ENCODE data around the gene LNPK. TPM values are rescaled to one million over a fixed set of nuclear protein-coding genes. Genes with fewer than 3 reads are reported as not detected.
"Not testable (repeated sequence)": the region's sequence is repeated elsewhere in the genome, so short reads cannot be mapped to it uniquely, and the experiment has no call there.

LNPK gene
- total RNA-seq, 4 donors from 2014 or later, result 18.0 to 33.6 (median 25.7) TPM

DNA sequence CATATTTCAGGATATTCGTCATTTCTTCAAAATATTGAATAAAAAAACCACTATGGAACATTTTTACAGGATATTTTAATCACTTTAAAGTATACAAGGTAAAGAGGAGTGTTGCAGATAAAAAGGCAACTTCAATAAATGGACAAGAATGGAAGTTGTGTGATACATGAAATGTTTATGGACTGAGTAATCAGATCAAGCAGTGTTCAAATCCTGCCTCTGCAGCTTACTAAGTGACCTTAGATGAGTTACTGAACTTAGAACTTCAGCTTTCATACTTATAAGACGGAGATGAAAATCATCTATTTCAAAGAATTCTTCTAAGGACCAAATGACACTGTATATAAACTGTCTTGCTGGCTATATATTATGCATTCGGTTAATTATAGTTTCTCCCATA lies 87.2 kb downstream of the LNPK start:
- Histone ChIP-seq H3K36me3 (no peaks in the 10 kb centered on the region), H3K27me3 (no peaks in the 10 kb centered on the region), H3K9me3 (no peaks in the 10 kb centered on the region), H3K4me1 (no peaks in the 10 kb centered on the region), H3K27ac (no peak overlapping the region), H3K4me3 (no peak overlapping the region)
- intact Hi-C loops (cut with DNase I; ENCODE audit: low total_unique reads) (no loop called here), in situ Hi-C loops (cut with MboI; ENCODE audit: low pct_ligation_motif_present in 1 of 4, low pct_unique_long_range_greater_than_20kb in 1 of 4, low sequenced_read_pairs in 3 of 4) (no loop called here)
- no peak for DNase-seq
- WGBS, 2 donors (ENCODE audit: low coverage in 1 of 2), result 81 to 91% methylated on average over 3 of the region's 3 CpGs
- no peak for TF ChIP-seq EP300 (IDR thresholded peaks at IDR 0.05; ENCODE audit: low read depth)
- TF ChIP-seq POLR2AphosphoS5 (IDR thresholded peaks at IDR 0.05), result no peak
- TF ChIP-seq, protein P1, sequence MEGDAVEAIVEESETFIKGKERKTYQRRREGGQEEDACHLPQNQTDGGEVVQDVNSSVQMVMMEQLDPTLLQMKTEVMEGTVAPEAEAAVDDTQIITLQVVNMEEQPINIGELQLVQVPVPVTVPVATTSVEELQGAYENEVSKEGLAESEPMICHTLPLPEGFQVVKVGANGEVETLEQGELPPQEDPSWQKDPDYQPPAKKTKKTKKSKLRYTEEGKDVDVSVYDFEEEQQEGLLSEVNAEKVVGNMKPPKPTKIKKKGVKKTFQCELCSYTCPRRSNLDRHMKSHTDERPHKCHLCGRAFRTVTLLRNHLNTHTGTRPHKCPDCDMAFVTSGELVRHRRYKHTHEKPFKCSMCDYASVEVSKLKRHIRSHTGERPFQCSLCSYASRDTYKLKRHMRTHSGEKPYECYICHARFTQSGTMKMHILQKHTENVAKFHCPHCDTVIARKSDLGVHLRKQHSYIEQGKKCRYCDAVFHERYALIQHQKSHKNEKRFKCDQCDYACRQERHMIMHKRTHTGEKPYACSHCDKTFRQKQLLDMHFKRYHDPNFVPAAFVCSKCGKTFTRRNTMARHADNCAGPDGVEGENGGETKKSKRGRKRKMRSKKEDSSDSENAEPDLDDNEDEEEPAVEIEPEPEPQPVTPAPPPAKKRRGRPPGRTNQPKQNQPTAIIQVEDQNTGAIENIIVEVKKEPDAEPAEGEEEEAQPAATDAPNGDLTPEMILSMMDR (IDR thresholded peaks at IDR 0.05), result no peak
- no peak for TF ChIP-seq POLR2A (IDR thresholded peaks at IDR 0.05)

- H3K4me1 ChIP-seq; DNase-seq; H3K36me3 ChIP-seq; H3K9me3 ChIP-seq; in situ Hi-C loops (cut with MboI; ENCODE audit: low pct_ligation_motif_present in 1 of 4, low pct_unique_long_range_greater_than_20kb in 1 of 4, low sequenced_read_pairs in 3 of 4); H3K4me3 ChIP-seq; H3K27ac ChIP-seq; intact Hi-C loops (cut with DNase I; ENCODE audit: low total_unique reads); H3K27me3 ChIP-seq: not testable (repeated sequence)
- 73% methylated on average over 2 to 12 of the region's 12 CpGs for WGBS, 2 donors (ENCODE audit: low coverage in 1 of 2)
Observed at GRCh38 chr2:175913849-175914743, 88.0 kb downstream of the LNPK start.

DNA sequence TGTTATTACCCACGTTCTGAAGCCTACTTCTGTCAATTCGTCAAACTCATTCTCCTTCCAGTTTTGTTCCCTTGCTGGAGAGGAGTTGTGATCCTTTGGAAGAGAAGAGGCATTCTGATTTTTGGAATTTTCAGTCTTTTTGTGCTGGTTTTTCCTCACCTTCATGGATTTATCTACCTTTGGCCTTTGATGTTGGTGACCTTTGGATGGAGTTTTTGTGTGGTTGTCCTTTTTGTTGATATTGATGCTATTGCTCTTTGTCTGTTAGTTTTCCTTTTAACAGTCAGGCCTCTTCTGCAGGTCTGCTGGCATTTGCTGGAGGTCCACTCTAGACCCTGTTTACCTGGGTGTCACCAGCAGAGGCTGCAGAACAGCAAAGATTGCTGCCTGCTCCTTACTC lies 88.8 kb downstream of the LNPK start:
- H3K9me3 ChIP-seq; H3K4me3 ChIP-seq; H3K27me3 ChIP-seq; in situ Hi-C loops (cut with MboI; ENCODE audit: low pct_ligation_motif_present in 1 of 4, low pct_unique_long_range_greater_than_20kb in 1 of 4, low sequenced_read_pairs in 3 of 4); H3K27ac ChIP-seq; H3K36me3 ChIP-seq; H3K4me1 ChIP-seq; DNase-seq; intact Hi-C loops (cut with DNase I; ENCODE audit: low total_unique reads): not testable (repeated sequence)
- WGBS, 2 donors (ENCODE audit: low coverage in 1 of 2), result 81% methylated on average over 2 of the region's 2 CpGs

GRCh38 chr2:175904035-175904434 lies 98.0 kb downstream of the LNPK start:
- no peaks in the 10 kb centered on the region for H3K27me3 ChIP-seq
- no peak for TF ChIP-seq POLR2AphosphoS5 (IDR thresholded peaks at IDR 0.05)
- H3K4me1 ChIP-seq, result no peaks in the 10 kb centered on the region
- H3K4me3 ChIP-seq, result no peak overlapping the region
- DNase-seq, result no peak
- no peaks in the 10 kb centered on the region for H3K9me3 ChIP-seq
- 67 to 70% methylated on average over 4 of the region's 4 CpGs for WGBS, 2 donors (ENCODE audit: low coverage in 1 of 2)
- intact Hi-C loops (cut with DNase I; ENCODE audit: low total_unique reads), result no loop called here
- H3K27ac ChIP-seq, result no peak overlapping the region
- in situ Hi-C loops (cut with MboI; ENCODE audit: low pct_ligation_motif_present in 1 of 4, low pct_unique_long_range_greater_than_20kb in 1 of 4, low sequenced_read_pairs in 3 of 4), result no loop called here
- H3K36me3 ChIP-seq, result no peaks in the 10 kb centered on the region

GRCh38 chr2:175903384-175903936 lies 98.6 kb downstream of the LNPK start:
- no peak for TF ChIP-seq POLR2A (IDR thresholded peaks at IDR 0.05)
- TF ChIP-seq POLR2AphosphoS5 (IDR thresholded peaks at IDR 0.05), result no peak
- TF ChIP-seq, protein P1 (IDR thresholded peaks at IDR 0.05), result no peak
- TF ChIP-seq EP300 (IDR thresholded peaks at IDR 0.05; ENCODE audit: low read depth), result no peak
- DNase-seq, result no peak
- no peaks in the 10 kb centered on the region for H3K36me3 ChIP-seq
- H3K4me3 ChIP-seq, result no peak overlapping the region
- no peaks in the 10 kb centered on the region for H3K9me3 ChIP-seq
- WGBS, 2 donors (ENCODE audit: low coverage in 1 of 2), result 62 to 65% methylated on average over 1 of the region's 1 CpG
- no peaks in the 10 kb centered on the region for H3K4me1 ChIP-seq
- in situ Hi-C loops (cut with MboI; ENCODE audit: low pct_ligation_motif_present in 1 of 4, low pct_unique_long_range_greater_than_20kb in 1 of 4, low sequenced_read_pairs in 3 of 4) (no loop called here), intact Hi-C loops (cut with DNase I; ENCODE audit: low total_unique reads) (no loop called here)
- H3K27ac ChIP-seq, result no peak overlapping the region
- H3K27me3 ChIP-seq, result no peaks in the 10 kb centered on the region

DNA sequence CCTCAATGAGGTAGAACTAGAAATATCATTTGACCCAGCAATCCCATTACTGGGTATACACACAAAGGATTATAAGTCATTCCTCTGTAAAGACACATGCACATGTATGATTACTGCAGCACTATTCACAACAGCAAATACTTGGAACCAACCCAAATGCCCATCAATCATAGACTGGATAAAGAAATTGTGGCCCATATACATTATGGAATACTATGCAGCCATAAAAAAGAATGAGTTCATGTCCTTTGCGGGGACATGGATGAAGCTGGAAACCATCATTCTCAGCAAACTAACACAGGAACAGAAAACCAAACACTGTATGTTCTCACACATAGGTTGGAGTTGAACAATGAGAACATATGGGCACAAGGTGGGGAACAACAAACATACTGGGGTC lies 106.1 kb downstream of the LNPK start:
- H3K4me3 ChIP-seq; H3K4me1 ChIP-seq; DNase-seq; intact Hi-C loops (cut with DNase I; ENCODE audit: low total_unique reads); H3K9me3 ChIP-seq; H3K27ac ChIP-seq; in situ Hi-C loops (cut with MboI; ENCODE audit: low pct_ligation_motif_present in 1 of 4, low pct_unique_long_range_greater_than_20kb in 1 of 4, low sequenced_read_pairs in 3 of 4); H3K36me3 ChIP-seq; H3K27me3 ChIP-seq: not testable (repeated sequence)
- 83 to 96% methylated on average over 1 of the region's 1 CpG for WGBS, 2 donors (ENCODE audit: low coverage in 1 of 2)
